GM03348 (cell line): ENCODE results near the gene TMEM185B.
A peak's percentile ranks its signal among the peaks of the same experiment; 100 is the strongest.
"Not testable (repeated sequence)": the region's sequence is repeated elsewhere in the genome, so short reads cannot be mapped to it uniquely, and the experiment has no call there.

Source experiments
- DNase-seq: peaks from one replicate; pipeline ENCODE4 v3.0.0; 2012; ENCODE audit warnings: low spot score

The TMEM185B gene

DNA sequence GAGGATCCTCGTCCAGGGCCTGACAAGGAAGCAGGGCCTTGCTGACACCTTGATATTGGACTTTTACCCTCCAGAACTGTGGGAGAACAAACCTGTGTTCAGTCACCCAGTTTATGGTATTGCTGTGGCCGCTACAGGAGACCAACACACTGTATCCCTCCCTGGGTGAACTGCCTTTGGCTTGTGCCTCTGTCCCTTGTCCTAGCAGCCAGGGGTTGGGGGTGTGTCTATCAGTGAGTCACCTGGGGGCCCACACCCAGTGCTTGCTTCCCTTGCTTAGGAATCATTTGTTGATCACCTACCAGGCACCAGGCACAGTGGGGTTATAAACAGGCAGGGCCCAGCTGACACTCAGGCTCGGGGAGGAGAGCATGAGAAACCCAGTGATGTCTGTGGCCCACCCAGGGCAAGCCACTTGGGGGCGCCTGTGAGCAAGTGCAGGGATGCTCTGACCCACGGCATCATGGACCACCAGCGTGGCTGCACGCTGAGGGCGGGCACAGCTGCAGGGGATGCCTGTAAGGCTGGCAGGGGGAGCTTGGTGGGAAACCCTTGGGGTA is 17.1 kb downstream of the TMEM185B start:
- peak; percentile 40 for DNase-seq

- DNase-seq = no peak
Observed at GRCh38 chr2:120204945-120205670, 18.1 kb downstream of the TMEM185B start.

DNA sequence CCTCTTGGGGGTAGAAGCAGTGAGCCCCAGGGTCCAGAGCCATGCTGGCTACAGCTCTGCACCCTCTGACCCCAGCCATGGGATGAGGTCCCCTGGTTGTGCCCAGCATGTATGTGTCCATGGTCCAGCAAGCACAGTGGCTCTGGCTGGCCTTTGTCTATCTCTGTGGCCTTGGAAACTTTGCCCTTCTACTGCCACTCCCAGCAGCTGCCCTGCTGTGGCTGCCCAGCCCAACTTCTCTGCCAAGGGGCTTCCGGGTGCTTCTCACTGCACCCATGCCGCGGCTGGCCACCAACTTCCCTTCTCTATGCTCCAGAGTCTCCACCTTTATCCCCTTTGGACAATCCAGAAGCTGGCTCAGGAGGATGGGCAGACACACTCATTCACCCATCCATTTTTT is 18.8 kb downstream of the TMEM185B start:
- DNase-seq = no peak

- DNase-seq = no peak
Observed at GRCh38 chr2:120204022-120204405, 19.2 kb downstream of the TMEM185B start.

DNA sequence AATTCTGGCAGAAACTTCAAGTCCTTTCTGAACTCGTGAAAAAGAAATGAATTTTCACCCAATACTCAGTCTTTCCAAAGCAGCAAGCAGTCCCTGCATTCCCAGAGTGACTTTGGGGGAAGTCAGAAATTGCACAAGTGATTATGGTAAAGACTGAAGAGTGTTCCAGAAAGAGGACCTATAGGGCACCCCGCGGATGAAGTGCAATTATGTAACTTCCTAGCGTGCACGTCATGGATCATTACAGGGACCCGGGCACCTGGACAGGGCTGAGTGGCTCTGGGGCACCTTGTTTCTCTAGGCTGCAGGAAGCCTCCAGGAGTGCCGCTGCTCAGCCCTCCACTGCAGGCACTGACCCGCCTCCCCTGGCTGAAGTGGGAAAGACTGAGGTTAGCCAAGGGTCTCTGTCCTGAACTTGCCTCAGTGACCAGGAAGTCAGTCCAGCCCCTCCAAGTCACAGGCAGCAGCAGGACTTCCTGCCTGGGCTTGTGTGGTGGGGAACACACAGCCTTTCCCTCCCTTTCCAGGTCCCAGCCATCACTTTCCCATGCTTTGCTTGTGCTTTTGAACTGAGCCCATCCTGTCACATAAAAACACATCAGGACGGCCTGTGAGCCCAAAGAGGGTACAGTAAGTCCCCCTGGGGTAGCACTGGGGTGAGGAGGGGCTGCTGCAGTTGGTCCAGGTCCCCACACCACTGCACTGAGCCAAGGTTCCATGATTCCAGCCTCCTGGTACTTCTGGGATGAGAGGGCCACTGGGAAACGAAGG is 19.8 kb downstream of the TMEM185B start:
- no peak for DNase-seq

- DNase-seq = not testable (repeated sequence)
Observed at GRCh38 chr2:120199817-120200459, 23.3 kb downstream of the TMEM185B start.

DNA sequence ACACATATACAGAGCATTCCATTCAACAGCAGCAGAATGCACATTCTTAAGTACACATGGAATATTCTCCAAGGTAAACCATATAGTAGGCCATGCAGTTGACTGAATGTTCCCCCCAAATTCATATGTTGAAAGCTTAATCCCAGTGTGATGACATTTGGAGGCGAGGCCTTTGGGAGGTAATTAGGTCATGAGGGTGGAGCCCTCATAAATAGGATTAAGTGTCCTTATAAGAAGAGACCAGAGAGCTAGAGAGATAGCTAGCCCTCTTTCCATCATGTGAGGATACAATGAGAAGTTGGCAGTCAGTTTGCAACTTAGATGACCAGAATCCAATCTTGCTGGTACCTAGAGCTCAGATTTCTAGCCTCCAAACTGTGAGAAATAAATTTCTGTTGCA is 27.6 kb downstream of the TMEM185B start:
- DNase-seq = no peak

DNA sequence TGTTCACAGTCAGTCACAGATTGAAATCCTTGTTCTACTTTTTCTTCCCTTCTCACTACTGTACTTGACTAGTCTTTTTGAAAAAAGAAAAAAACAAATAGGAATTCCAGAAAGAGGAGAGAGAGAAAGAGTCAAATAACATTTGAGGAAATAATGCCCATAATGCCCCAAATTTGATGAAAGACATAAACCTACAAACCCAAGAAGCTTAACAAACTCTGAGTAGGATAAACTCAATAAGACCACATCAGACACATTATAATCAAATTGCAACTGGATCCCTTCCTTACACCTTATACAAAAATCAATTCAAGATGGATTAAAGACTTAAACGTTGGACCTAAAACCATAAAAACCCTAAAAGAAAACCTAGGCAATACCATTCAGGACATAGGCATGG is 30.9 kb downstream of the TMEM185B start:
- no peak for DNase-seq

DNA sequence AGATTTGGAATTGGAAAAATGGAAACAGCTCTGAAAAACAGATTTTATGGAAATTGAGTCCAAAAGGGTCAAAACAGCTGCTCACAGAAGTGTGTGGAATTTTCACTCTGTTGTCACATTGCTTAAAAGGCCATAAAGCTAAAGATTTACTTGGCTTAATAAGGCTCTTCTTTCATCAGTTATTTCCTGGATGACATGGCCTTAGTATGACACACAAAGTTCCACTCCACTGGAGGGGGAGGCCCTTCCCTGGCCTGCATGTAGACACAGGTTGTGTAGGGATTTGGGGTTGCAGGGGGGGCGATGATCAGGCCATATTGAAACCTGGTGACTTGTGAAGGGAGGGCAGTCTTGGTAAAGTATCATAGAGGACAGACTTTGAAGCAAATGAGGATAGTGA is 34.0 kb downstream of the TMEM185B start:
- DNase-seq = no peak

- no peak for DNase-seq
Observed at GRCh38 chr2:120182019-120182560, 41.1 kb downstream of the TMEM185B start.

DNA sequence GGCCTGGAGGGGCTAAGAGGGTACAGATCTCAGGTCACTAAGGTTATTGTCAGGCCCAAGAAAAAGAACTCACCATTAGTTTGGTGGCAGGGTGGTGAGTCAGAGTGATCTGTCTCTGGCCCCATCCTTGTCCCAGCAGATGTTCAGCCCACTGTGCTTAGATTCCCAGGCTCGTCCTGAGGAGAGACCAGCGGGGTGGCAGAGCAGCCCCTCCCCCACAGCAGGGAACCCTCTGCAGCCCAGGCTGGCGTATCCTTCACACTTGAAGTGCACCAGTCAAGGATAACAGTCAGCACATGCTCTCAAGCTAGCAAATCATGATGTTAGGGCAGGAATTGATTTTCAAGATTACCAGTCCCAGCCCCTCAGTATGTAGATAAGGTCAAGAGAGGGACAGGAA is 43.1 kb downstream of the TMEM185B start:
- DNase-seq = no peak

DNA sequence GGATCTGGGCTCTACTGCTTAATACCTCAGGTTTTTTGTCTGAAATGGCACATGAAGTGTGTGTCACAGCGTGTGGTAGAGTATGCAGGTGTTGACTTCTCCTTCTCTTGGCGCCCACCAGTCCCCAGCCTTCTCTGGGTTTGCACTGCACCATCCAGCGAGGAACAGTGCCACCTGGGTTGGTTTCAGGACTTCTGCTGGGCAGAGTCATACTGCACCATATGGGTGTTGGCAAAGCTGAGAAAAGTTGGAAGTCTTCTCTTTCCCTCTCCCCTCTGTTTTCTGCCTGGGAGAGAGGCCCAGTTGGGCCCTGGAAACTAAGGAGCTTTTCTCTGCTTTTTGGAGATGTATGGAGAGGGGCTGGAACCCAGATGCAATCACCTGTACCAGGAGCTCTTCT is 43.8 kb downstream of the TMEM185B start:
- DNase-seq = no peak

GRCh38 chr2:120177973-120178372 is 45.2 kb downstream of the TMEM185B start:
- no peak for DNase-seq

GRCh38 chr2:120177001-120177621 is 46.1 kb downstream of the TMEM185B start:
- no peak for DNase-seq

DNA sequence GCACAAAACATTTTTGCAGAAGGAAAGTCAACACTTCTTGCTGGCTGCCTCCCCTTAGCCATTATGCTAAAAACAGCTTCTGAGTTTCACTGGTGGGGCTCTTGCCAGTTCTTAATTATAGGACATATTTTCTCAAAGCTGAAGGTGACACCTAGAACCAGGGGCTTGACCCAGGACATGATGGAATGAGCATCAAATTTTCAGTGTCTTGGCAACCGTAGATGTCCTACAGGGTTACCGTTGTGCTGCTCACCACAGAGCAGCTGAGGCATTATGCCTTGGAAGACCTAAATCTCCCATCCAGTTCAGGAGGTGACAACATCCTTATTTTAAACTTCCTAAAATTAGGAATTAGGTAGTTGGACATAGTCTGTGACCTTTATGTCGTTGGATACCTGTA is 46.7 kb downstream of the TMEM185B start:
- no peak for DNase-seq

GRCh38 chr2:120174963-120175581 is 48.1 kb downstream of the TMEM185B start:
- DNase-seq = peak; percentile 78
